HepG2 (cell line): ENCODE measurements around the gene JAGN1. TPM values are rescaled to one million over a fixed set of nuclear protein-coding genes. Genes with fewer than 3 reads are reported as not detected.
A peak's percentile ranks its signal among the peaks of the same experiment; 100 is the strongest.

Source experiments
- ARID5B ChIP-seq: IDR thresholded peaks from 2 replicates; pipeline ENCODE4 v1.4.0; 2020; ENCODE audit warnings: mild to moderate bottlenecking, missing genetic modification reagents
- CENPBD1 ChIP-seq: sonication (generic); formaldehyde crosslinking; IDR thresholded peaks from 2 replicates; pipeline ENCODE4 v1.8.0; 2022; ENCODE audit warnings: missing genetic modification reagents, low read depth, mild to moderate bottlenecking, borderline replicate concordance
- DNMT1 ChIP-seq: sonication (generic); formaldehyde crosslinking; IDR thresholded peaks from 2 replicates; pipeline ENCODE4 v1.5.1; 2020; ENCODE audit warnings: mild to moderate bottlenecking, missing genetic modification reagents
- ETV5 ChIP-seq: IDR thresholded peaks from 2 replicates; pipeline ENCODE4 v1.6.1; 2018; ENCODE audit warnings: missing biosample characterization, missing genetic modification reagents, inconsistent platforms, borderline replicate concordance
- FOXK2 ChIP-seq: fragments of 450-650 bp; IDR thresholded peaks from 2 replicates; pipeline ENCODE4 v1.6.1; 2016
- HMG20A ChIP-seq: IDR thresholded peaks from 2 replicates; pipeline ENCODE4 v1.6.1; 2016; ENCODE audit warnings: borderline replicate concordance
- MTA1 ChIP-seq: sonication (generic); formaldehyde crosslinking; IDR thresholded peaks from 2 replicates; pipeline ENCODE4 v1.4.0; 2020; ENCODE audit warnings: missing genetic modification reagents, mild to moderate bottlenecking, borderline replicate concordance
- MYNN ChIP-seq: sonication (generic); formaldehyde crosslinking; IDR thresholded peaks from 2 replicates; pipeline ENCODE4 v1.4.0; 2020; ENCODE audit warnings: mild to moderate bottlenecking, low read depth, missing genetic modification reagents
- NR2F1 ChIP-seq, 2 experiments: fragments of 450-650 bp in 1 of 2; formaldehyde crosslinking in 1 of 2; IDR thresholded peaks; 2 replicates each; pipeline versions ENCODE4 v1.5.0 to v1.6.1; 2016 to 2020; ENCODE audit warnings: mild to moderate bottlenecking in 1 of 2, missing compliant biosample characterization in 1 of 2, missing genetic modification reagents in 1 of 2, moderate library complexity in 1 of 2
- RFXAP ChIP-seq: sonication (generic); formaldehyde crosslinking; IDR thresholded peaks from 2 replicates; pipeline ENCODE4 v1.4.0; 2020; ENCODE audit warnings: missing genetic modification reagents, borderline replicate concordance
- THAP9 ChIP-seq: sonication (generic); formaldehyde crosslinking; IDR thresholded peaks from 2 replicates; pipeline ENCODE4; 2020; ENCODE audit warnings: missing genetic modification reagents, mild to moderate bottlenecking, borderline replicate concordance
- TRAFD1 ChIP-seq: sonication (generic); formaldehyde crosslinking; IDR thresholded peaks from 2 replicates; pipeline ENCODE4 v1.5.1; 2020; ENCODE audit warnings: missing genetic modification reagents, mild to moderate bottlenecking, borderline replicate concordance
- ZFAT ChIP-seq: sonication (generic); formaldehyde crosslinking; conservative IDR thresholded peaks from 2 replicates; pipeline ENCODE4 v1.8.1; 2023; ENCODE audit warnings: missing genetic modification reagents, inconsistent platforms
- ZFX ChIP-seq: sonication (generic); formaldehyde crosslinking; IDR thresholded peaks from 2 replicates; pipeline ENCODE4 v1.4.0; 2020; ENCODE audit warnings: mild to moderate bottlenecking, low read depth, missing genetic modification reagents, moderate library complexity
- ZNF160 ChIP-seq: sonication (generic); formaldehyde crosslinking; IDR thresholded peaks from 2 replicates; pipeline ENCODE4 v1.8.0; 2022; ENCODE audit warnings: mild to moderate bottlenecking, inconsistent platforms, missing genetic modification reagents
- ZNF597 ChIP-seq: sonication (generic); formaldehyde crosslinking; IDR thresholded peaks from 2 replicates; pipeline ENCODE4 v1.5.0; 2020; ENCODE audit warnings: missing genetic modification reagents
- ZNF614 ChIP-seq: IDR thresholded peaks from 2 replicates; pipeline ENCODE4 v1.6.1; 2018; ENCODE audit warnings: missing biosample characterization, missing genetic modification reagents, inconsistent platforms, borderline replicate concordance
- ZNF792 ChIP-seq: IDR thresholded peaks from 2 replicates; pipeline ENCODE4 v1.6.1; 2016
- ZNF841 ChIP-seq: sonication (generic); formaldehyde crosslinking; IDR thresholded peaks from 2 replicates; pipeline ENCODE4 v1.8.1; 2023; ENCODE audit warnings: missing genetic modification reagents, borderline replicate concordance
- polyA plus RNA-seq, 8 experiments: library from polyadenylated mRNA; depleted of rRNA in 3 of 8; stranded (reverse) in 7 of 8; unstranded in 1 of 8; fragments of >200 nt; fragmentation: Illumina TruSeq in 4 of 8; extraction: Trizol in 4 of 8; gene quantifications; 2 replicates each; pipeline versions ENCODE4 v1.2.1 to v1.2.3, GENCODE V29; 2011 to 2016; ENCODE audit warnings: low read depth in 4 of 8, missing spikeins in 1 of 8, mixed read lengths in 1 of 8; ENCODE audit not compliant: insufficient read depth in 1 of 8
- total RNA-seq, 5 experiments: library from RNA; depleted of rRNA; stranded (reverse); fragments of >200 nt; fragmentation: Illumina TruSeq; extraction: Trizol; gene quantifications; 2 replicates each; pipeline ENCODE4 v1.2.3, GENCODE V29; 2016; ENCODE audit warnings: low read depth in 1 of 5

JAGN1 gene
- total and polyA plus RNA-seq, 2 of the 13 experiments (the other 11 are each of a cell fraction or from before 2014, with no cell fraction given) = 49.9 to 50.9 TPM

- no peak; the same call in none of the 2 replicates for TF ChIP-seq ARID5B
- no peak for TF ChIP-seq THAP9
- TF ChIP-seq NR2F1 (CRISPR knock-in tag; IDR thresholded peaks at IDR 0.05) = no peak
- TF ChIP-seq TRAFD1 (CRISPR knock-in tag) = no peak
- no peak for TF ChIP-seq CENPBD1 (CRISPR knock-in tag)
- TF ChIP-seq ZFAT (CRISPR knock-in tag) = 0 out of 2 replicates have a peak, but pooled peaks have one; percentile 2
- TF ChIP-seq HMG20A (CRISPR knock-in tag) = no peak
- no peak for TF ChIP-seq ZNF597
- TF ChIP-seq ETV5 (CRISPR knock-in tag) = peak; percentile 47; the same call in 1 of the 2 replicates
- no peak; the same call in 1 of the 2 replicates for TF ChIP-seq ZNF792 (CRISPR knock-in tag)
- peak; percentile 89; the same call in 1 of the 2 replicates for TF ChIP-seq RFXAP
- no peak for TF ChIP-seq ZNF841 (CRISPR knock-in tag)
- TF ChIP-seq MTA1 (CRISPR knock-in tag) = no peak
- TF ChIP-seq DNMT1 (CRISPR knock-in tag) = no peak
- no peak for TF ChIP-seq MYNN (CRISPR knock-in tag)
- peak; percentile 31; the same call in 1 of the 2 replicates for TF ChIP-seq ZNF614 (CRISPR knock-in tag)
- no peak for TF ChIP-seq FOXK2
- TF ChIP-seq ZFX = peak; percentile 60; the same call in 1 of the 2 replicates
- peak; percentile 60 for TF ChIP-seq ZNF160 (CRISPR knock-in tag)
Observed at GRCh38 chr3:9933561-9934234, 43.3 kb downstream of the JAGN1 start, which contains the start of gene CRELD1 (continued).
